DOHH2 (cell line): ENCODE results near the gene TMEM45A.

Experiments used
- CTCF ChIP-seq: fragments of 200-600 bp; sonication (generic); IDR thresholded peaks from one replicate; pipeline ENCODE4 v1.5.1; 2014; ENCODE audit warnings: antibody characterized with exemption, mild to moderate bottlenecking, low read depth, low read length; ENCODE audit not compliant: poor library complexity, severe bottlenecking
- EZH2phosphoT487 ChIP-seq: fragments of 200-600 bp; sonication (generic); IDR thresholded peaks from 2 replicates; pipeline ENCODE4 v1.6.1; 2017; ENCODE audit warnings: borderline replicate concordance, mild to moderate bottlenecking, antibody characterized with exemption, low read length, moderate library complexity, mixed read lengths

DNA sequence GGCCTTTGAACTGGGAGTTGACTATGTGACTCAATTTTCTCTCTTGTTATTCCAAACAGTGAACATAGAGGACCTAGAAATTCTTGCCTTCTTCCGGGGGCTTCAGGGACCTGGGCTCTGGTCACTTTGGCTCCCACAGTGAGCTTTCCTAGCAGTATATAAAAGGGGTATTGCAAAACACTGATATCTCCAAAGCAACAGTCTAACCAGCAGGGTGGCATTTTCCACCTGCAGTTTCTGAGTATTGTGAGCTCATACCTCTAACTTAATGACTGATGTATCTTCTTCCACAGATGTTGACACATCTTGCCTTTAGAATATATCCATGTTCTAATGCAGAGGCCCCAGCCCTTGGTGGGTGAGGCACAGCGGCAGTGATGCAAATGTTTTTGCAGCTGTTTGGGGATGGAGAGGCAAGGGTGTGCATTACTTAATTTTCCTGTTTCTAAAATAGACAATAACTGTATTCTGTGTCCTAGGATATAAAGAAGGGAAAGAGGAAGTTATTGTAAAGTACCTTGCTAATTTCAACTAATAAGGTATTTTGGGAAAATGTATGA, 71.3 kb downstream of the TMEM45A start:
- TF ChIP-seq CTCF (no peak), EZH2phosphoT487 (no peak)
